Subcutaneous preadipocyte (primary cell): ENCODE results near the gene TCP11L2. TPM values are rescaled to one million over a fixed set of nuclear protein-coding genes. Genes with fewer than 3 reads are reported as not detected.

Source experiments
- small RNA-seq: library from RNA; depleted of rRNA; stranded (forward); fragments of <200 nt; gene quantifications from one replicate; pipeline ENCODE3, GENCODE V24; 2012
- total RNA-seq: library from RNA; depleted of rRNA; stranded (reverse); fragments of >200 nt; gene quantifications from 2 replicates; pipeline ENCODE4 v1.2.3, GENCODE V29; 2012

Gene TCP11L2
- 15.2 and 22.0 TPM in 2 replicates for total RNA-seq

GRCh38 chr12:106302401-106303201 lies at the start of gene TCP11L2:
Gene TCP11L2 (plus strand): TSS chr12:106302733. CDS start chr12:106311076, 8,343 bp downstream.

GRCh38 chr12:106357549-106358395 lies 55.2 kb downstream of the TCP11L2 start, which contains the start of gene POLR3B:
Gene POLR3B (plus strand): TSS chr12:106357748. CDS start chr12:106357880, 132 bp downstream.

Small RNA genes within 50 kb of the gene (small RNA-seq; reads per million reads assigned to genes)
- gene RNU7-94P = not detected

Other genes starting within 250 kb of the TCP11L2 start
- 0.73 and 1.6 TPM in 2 replicates for gene NUAK1, start 163.8 kb upstream of the TCP11L2 start, total RNA-seq
- 111 and 139 TPM in 2 replicates for gene CKAP4, start 54.7 kb upstream of the TCP11L2 start, total RNA-seq
- 9.2 and 13.9 TPM in 2 replicates for gene POLR3B, start 55.0 kb downstream of the TCP11L2 start, total RNA-seq